Nephron progenitor cell (in vitro differentiated cells): ENCODE results near the gene VWC2.

Source experiments
- DNase-seq: peaks from one replicate; pipeline ENCODE4 v3.0.0; 2021
- H3K27ac Mint-ChIP-seq: 2 replicates; pipeline ENCODE4 v1.8.0; 2021; ENCODE audit warnings: mild to moderate bottlenecking, moderate library complexity, mixed read lengths
- H3K27me3 Mint-ChIP-seq: 2 replicates; pipeline ENCODE4 v1.8.0; 2021; ENCODE audit warnings: mild to moderate bottlenecking, low read depth, mixed read lengths; ENCODE audit not compliant: poor library complexity
- H3K36me3 Mint-ChIP-seq: 2 replicates; pipeline ENCODE4 v1.8.0; 2021; ENCODE audit warnings: low read depth, mixed read lengths
- H3K4me1 Mint-ChIP-seq: 2 replicates; pipeline ENCODE4 v1.8.0; 2021; ENCODE audit warnings: mixed read lengths
- H3K4me3 Mint-ChIP-seq: 2 replicates; pipeline ENCODE4 v1.8.0; 2021; ENCODE audit warnings: mild to moderate bottlenecking, moderate library complexity, mixed read lengths
- H3K9me3 Mint-ChIP-seq: 2 replicates; pipeline ENCODE4 v1.8.0; 2021; ENCODE audit warnings: mild to moderate bottlenecking, moderate library complexity, mixed read lengths
- TF ChIP-seq, protein P1 (sequence below): fragments of 200-600 bp; sonication (generic); IDR thresholded peaks from 2 replicates; pipeline ENCODE4 v1.5.0; 2021; ENCODE audit warnings: antibody characterized with exemption

VWC2 gene

DNA sequence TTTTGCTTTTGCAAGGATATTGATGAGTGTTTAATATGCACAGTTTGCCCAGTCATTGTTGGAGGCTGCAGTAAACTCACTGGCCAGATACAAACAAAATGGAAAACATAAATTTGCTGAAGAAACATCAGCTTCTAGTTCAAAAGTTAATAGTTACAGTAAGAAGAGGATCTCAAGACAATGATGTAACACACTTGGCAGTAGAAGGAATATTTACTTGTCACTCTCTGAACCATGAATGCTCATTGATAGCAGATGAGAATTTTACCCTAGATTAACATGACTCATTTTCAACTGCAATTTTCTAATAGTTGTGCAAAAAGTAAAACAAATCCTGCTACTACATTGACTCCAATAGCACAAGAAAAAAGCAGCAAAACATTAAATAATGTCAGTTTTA, 47.7 kb downstream of the VWC2 start:
- H3K9me3 Mint-ChIP-seq, result no peaks in the 10 kb centered on the region
- H3K27me3 Mint-ChIP-seq, result peaks cover 8% of the 10 kb centered on the region
- no peak overlapping the region for H3K4me3 Mint-ChIP-seq
- no peaks in the 10 kb centered on the region for H3K4me1 Mint-ChIP-seq
- no peak overlapping the region for H3K27ac Mint-ChIP-seq
- TF ChIP-seq, protein P1, sequence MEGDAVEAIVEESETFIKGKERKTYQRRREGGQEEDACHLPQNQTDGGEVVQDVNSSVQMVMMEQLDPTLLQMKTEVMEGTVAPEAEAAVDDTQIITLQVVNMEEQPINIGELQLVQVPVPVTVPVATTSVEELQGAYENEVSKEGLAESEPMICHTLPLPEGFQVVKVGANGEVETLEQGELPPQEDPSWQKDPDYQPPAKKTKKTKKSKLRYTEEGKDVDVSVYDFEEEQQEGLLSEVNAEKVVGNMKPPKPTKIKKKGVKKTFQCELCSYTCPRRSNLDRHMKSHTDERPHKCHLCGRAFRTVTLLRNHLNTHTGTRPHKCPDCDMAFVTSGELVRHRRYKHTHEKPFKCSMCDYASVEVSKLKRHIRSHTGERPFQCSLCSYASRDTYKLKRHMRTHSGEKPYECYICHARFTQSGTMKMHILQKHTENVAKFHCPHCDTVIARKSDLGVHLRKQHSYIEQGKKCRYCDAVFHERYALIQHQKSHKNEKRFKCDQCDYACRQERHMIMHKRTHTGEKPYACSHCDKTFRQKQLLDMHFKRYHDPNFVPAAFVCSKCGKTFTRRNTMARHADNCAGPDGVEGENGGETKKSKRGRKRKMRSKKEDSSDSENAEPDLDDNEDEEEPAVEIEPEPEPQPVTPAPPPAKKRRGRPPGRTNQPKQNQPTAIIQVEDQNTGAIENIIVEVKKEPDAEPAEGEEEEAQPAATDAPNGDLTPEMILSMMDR, result no peak
- H3K36me3 Mint-ChIP-seq, result no peaks in the 10 kb centered on the region
- DNase-seq, result no peak

DNA sequence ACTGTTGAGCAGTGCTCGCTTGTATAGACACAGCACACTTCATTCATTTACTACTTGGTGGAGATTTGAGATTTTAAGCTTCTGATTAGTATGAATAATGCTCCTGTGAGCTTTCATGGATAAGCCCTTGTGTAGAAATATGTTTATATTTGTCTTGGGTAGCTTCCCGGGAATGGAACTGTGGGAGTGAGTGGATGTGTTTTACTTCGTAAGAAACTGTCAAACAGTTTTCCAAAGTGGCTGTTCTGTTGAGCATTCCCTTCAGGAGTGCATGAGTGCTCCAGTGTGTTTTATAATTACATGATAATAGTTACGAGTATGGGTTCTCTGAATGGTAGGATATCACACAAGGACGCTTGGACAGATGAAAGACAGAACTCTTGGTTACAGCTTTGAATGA, 49.4 kb downstream of the VWC2 start:
- Mint-ChIP-seq H3K36me3 (no peaks in the 10 kb centered on the region), H3K27ac (peak overlapping the region; percentile 43), H3K4me3 (no peak overlapping the region), H3K9me3 (no peaks in the 10 kb centered on the region), H3K4me1 (no peaks in the 10 kb centered on the region), H3K27me3 (peaks cover 5% of the 10 kb centered on the region)
- TF ChIP-seq, protein P1, result no peak
- DNase-seq, result no peak

DNA sequence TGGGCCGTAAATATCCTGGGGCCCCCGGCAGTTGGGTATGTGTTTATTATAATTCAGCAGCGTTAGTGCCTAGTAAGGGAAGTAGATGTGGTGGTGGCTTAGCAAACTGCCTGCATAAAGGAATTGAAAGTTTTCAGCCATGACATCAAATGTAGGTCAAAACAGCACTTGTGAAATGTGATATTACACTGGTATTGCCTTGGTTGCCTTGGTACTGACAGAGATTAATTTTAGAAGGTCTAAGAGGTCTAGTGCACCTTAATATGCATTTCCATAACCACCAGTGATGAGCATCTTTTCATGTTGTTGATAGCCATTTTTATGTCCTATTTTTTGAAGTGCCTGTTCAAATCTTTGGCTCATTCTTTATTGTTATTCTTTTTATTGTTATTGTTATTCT, 50.1 kb downstream of the VWC2 start:
- H3K4me1 Mint-ChIP-seq, result no peaks in the 10 kb centered on the region
- TF ChIP-seq, protein P1, result no peak
- peaks cover 5% of the 10 kb centered on the region for H3K27me3 Mint-ChIP-seq
- no peak overlapping the region for H3K4me3 Mint-ChIP-seq
- no peaks in the 10 kb centered on the region for H3K36me3 Mint-ChIP-seq
- H3K9me3 Mint-ChIP-seq, result no peaks in the 10 kb centered on the region
- H3K27ac Mint-ChIP-seq, result no peak overlapping the region
- DNase-seq, result no peak

DNA sequence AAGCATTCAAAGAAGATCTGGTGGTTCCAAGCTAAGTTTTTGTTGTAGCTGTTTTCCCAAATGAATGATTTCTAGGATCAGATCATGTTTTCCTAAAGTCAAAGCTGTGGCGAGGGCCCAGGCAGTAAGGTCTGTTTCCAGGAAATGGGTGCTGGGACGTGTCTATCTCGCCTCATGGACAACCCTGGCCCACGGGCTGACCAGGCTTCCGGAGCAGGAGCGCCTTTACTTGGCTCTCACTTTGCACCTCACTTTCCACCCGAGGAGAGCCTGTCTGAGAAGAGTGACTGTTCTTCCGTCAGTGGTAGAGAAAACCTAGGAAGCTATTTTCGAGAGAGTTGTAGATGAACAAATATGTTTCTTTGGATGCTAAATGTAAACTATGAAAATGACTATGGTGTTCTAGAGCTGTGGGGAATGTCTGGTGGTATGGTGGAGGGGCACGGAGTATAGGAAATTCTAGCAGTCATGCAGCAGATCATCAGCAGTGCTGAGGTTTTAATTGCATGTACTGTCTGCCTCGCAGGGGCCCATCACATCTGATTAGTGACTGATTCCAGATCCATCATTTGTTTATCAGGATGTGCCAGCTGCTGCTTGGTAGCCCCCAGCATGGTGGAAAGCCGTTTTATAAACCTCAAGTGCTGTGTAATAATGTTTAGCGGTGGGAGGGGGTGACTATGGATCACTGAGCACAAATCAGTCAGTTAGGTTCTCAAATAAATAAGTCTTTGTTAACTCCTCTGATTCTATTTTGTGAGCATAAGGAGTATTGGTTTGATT, 66.6 kb downstream of the VWC2 start:
- peaks cover 10% of the 10 kb centered on the region for H3K27me3 Mint-ChIP-seq
- TF ChIP-seq, protein P1, result no peak
- no peaks in the 10 kb centered on the region for H3K36me3 Mint-ChIP-seq
- no peak overlapping the region for H3K4me3 Mint-ChIP-seq
- no peaks in the 10 kb centered on the region for H3K9me3 Mint-ChIP-seq
- DNase-seq, result no peak
- H3K4me1 Mint-ChIP-seq, result peaks cover 4% of the 10 kb centered on the region
- no peak overlapping the region for H3K27ac Mint-ChIP-seq

DNA sequence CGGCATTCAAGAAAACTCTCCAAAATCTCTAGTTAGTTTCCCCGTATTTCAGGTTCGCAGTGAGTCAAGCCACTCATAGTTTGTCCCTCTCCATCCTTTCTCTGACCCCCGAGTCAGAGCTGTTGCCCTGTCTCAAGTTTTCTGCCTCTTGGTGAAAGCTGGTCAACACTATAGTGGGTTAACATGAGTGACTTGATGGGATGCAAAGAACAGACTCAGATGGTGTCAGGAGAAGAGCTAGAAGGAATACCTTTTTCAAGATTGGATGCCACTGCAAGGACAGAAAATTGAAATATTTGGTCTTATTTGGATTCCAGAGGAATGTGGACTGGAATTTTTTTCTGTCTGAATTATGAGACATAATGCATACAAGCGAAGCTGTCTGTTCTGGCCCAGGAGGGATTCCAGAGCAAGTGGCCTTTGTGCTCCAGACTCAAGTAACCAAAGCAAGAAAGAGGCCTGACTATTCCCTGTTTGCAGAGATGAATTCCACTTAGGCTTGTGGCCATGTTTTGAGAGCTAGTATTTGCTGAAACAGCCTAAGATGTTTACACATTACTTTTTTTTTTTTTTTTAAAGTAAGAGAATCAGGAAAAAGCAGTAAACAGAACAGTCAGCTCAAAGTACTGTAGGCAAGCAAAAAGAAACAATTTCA, 67.4 kb downstream of the VWC2 start:
- Mint-ChIP-seq H3K4me1 (no peaks in the 10 kb centered on the region), H3K9me3 (no peaks in the 10 kb centered on the region), H3K36me3 (no peaks in the 10 kb centered on the region), H3K27me3 (peaks cover 10% of the 10 kb centered on the region), H3K4me3 (no peak overlapping the region), H3K27ac (no peak overlapping the region)
- TF ChIP-seq, protein P1, result no peak
- DNase-seq, result no peak
